Colonic mucosa (tissue), 4 donors: Measurements from ENCODE around the gene PANX2. TPM values are rescaled to one million over a fixed set of nuclear protein-coding genes. Genes with fewer than 3 reads are reported as not detected.

Source experiments
- DNase-seq: peaks from one replicate; pipeline ENCODE4 v3.0.0-alpha.2; 2020
- H3K27ac ChIP-seq: fragments of 200-600 bp; one replicate; pipeline ENCODE4 v1.8.0; 2021
- H3K27me3 ChIP-seq: fragments of 200-600 bp; one replicate; pipeline ENCODE4 v1.8.0; 2021
- H3K36me3 ChIP-seq: fragments of 200-600 bp; one replicate; pipeline ENCODE4 v1.8.0; 2021
- H3K4me1 ChIP-seq: fragments of 200-600 bp; one replicate; pipeline ENCODE4 v1.8.0; 2021; ENCODE audit warnings: mild to moderate bottlenecking
- H3K4me3 ChIP-seq: fragments of 200-600 bp; one replicate; pipeline ENCODE4 v1.8.0; 2021
- H3K9ac ChIP-seq, 2 donors: one replicate each; pipeline ENCODE4 v1.7.0; 2013; ENCODE audit warnings: control low read depth in 2 of 2, low read depth in 2 of 2, low read length in 2 of 2
- H3K9me3 ChIP-seq: fragments of 200-600 bp; one replicate; pipeline ENCODE4 v1.8.0; 2021
- intact Hi-C: fragments of 100-400 bp; cut with DNase I; formaldehyde crosslinking; loops from one replicate; pipeline ENCODE4 v1.14.1; 2022
- total RNA-seq, 2 donors: library from RNA; stranded (reverse); fragmentation: NEBNext Ultra II Directional in 1 of 2; extraction: Animal tissue kit (Norgen Biotek cat#: 25700) in 1 of 2; gene quantifications; one replicate each; pipeline ENCODE4 v1.2.1, GENCODE V29; 2021
- TF ChIP-seq, protein P1 (sequence below): fragments of 200-600 bp; IDR thresholded peaks from one replicate; pipeline ENCODE4 v1.8.0; 2022; ENCODE audit warnings: antibody characterized with exemption, mild to moderate bottlenecking
- donor health status: healthy.
- donor health status: DM: no; HTN: no; CAD: no.
- donor health status: DM: no; HTN: no; CAD: no.

The PANX2 gene
- total RNA-seq, 2 donors from 2014 or later = not detected

DNA sequence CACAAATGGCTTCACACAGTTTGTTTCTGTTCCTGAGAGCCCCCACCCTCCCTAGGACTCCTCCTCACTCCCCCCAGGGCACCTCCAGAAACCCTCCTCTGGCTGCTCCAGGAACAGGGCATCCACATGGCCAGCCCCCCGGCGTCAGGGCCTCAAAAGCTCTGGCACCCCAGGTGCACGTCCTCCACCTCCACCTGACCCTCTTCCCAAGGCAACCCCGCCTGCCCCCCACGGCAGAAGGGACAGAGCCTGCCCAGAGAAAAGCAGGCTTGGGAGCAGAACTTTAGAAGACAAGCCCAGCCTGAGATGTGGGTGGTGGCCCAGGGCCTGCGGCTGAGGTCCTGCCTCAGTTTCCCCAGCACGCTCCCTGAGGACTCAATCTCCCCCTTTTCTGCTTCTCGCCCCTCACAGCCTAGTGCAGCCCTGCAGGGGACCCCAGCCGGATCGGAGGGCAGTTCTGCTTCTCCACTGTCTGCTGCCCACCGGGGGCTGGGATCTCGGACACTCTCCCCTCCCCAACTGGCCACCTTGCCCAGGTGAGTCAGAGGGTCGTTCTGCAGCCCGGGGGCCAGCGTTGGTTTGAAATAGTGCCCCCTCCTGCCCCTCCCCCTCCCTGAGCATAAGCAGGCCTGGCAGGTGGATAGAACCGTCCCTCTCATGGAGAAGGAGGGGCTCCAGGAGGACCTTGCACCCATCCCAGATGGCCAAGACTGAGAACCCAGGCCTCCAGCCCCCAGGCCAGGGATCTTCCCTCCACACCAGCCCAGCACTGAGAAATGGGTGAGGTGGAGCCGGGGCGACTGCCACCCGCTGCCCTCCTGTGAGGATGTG, 12.8 kb downstream of the PANX2 start:
- no peaks in the 10 kb centered on the region for H3K9me3 ChIP-seq
- H3K4me1 ChIP-seq = peaks cover 13% of the 10 kb centered on the region
- DNase-seq = no peak
- TF ChIP-seq, protein P1, sequence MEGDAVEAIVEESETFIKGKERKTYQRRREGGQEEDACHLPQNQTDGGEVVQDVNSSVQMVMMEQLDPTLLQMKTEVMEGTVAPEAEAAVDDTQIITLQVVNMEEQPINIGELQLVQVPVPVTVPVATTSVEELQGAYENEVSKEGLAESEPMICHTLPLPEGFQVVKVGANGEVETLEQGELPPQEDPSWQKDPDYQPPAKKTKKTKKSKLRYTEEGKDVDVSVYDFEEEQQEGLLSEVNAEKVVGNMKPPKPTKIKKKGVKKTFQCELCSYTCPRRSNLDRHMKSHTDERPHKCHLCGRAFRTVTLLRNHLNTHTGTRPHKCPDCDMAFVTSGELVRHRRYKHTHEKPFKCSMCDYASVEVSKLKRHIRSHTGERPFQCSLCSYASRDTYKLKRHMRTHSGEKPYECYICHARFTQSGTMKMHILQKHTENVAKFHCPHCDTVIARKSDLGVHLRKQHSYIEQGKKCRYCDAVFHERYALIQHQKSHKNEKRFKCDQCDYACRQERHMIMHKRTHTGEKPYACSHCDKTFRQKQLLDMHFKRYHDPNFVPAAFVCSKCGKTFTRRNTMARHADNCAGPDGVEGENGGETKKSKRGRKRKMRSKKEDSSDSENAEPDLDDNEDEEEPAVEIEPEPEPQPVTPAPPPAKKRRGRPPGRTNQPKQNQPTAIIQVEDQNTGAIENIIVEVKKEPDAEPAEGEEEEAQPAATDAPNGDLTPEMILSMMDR = no peak
- H3K27me3 ChIP-seq = peaks cover 11% of the 10 kb centered on the region
- H3K36me3 ChIP-seq = no peaks in the 10 kb centered on the region
- no peak overlapping the region for H3K27ac ChIP-seq
- H3K4me3 ChIP-seq = no peak overlapping the region
- H3K9ac ChIP-seq = peak overlapping the region; percentile 9 to 18
- intact Hi-C loops = no loop called here

- peak; percentile 76 for DNase-seq
- H3K36me3 ChIP-seq = no peaks in the 10 kb centered on the region
- TF ChIP-seq, protein P1 = no peak
- H3K27me3 ChIP-seq = peaks cover 2% of the 10 kb centered on the region
- peaks cover 19% of the 10 kb centered on the region for H3K4me1 ChIP-seq
- peak overlapping the region; percentile 3 for H3K27ac ChIP-seq
- H3K4me3 ChIP-seq = peak overlapping the region; percentile 42
- intact Hi-C loops = no loop called here
- H3K9ac ChIP-seq = peak overlapping the region; percentile 9 to 83
- H3K9me3 ChIP-seq = no peaks in the 10 kb centered on the region
Measured at GRCh38 chr22:50184004-50184901, 13.7 kb downstream of the PANX2 start.

- H3K27me3 ChIP-seq = no peaks in the 10 kb centered on the region
- intact Hi-C loops = no loop called here
- no peaks in the 10 kb centered on the region for H3K36me3 ChIP-seq
- peak overlapping the region; percentile 61 to 83 for H3K9ac ChIP-seq
- no peaks in the 10 kb centered on the region for H3K9me3 ChIP-seq
- TF ChIP-seq, protein P1 = no peak
- no peak for DNase-seq
- peak overlapping the region; percentile 42 for H3K4me3 ChIP-seq
- peaks cover 25% of the 10 kb centered on the region for H3K4me1 ChIP-seq
- peak overlapping the region; percentile 3 for H3K27ac ChIP-seq
Measured at GRCh38 chr22:50184902-50185374, 14.4 kb downstream of the PANX2 start.

- peak within 1 kb of the TSS; percentile 81 to 83 for H3K9ac ChIP-seq
- no peaks in the 10 kb centered on the region for H3K27me3 ChIP-seq
- intact Hi-C loops = no loop called here
- H3K36me3 ChIP-seq = no peaks in the 10 kb centered on the region
- no peaks in the 10 kb centered on the region for H3K9me3 ChIP-seq
- DNase-seq = peak; percentile 86
- H3K4me3 ChIP-seq = peak within 1 kb of the TSS; percentile 80
- TF ChIP-seq, protein P1 = no peak
- H3K27ac ChIP-seq = peak within 1 kb of the TSS; percentile 56
- H3K4me1 ChIP-seq = peaks cover 26% of the 10 kb centered on the region
Measured at GRCh38 chr22:50185375-50186087, 15.0 kb downstream of the PANX2 start, which contains the start of gene TRABD. Gene TRABD (plus strand): TSS chr22:50185913. CDS start chr22:50193061, 7,148 bp downstream.
